ENCODE measurements around the gene GALK1. TPM values are rescaled to one million over a fixed set of nuclear protein-coding genes. Genes with fewer than 3 reads are reported as not detected.
A peak's percentile ranks its signal among the peaks of the same experiment; 100 is the strongest.

Gene GALK1
- total RNA-seq (2014; rRNA removed) (64.9 and 75.0 TPM in 2 replicates), Bru-seq, nascent RNA (percentile 47 among the genes with signal in this experiment), BruChase-seq, experiment 1, labeled RNA remaining after a 6-hour chase (percentile 45 among the genes with signal in this experiment), BruChase-seq, experiment 2, labeled RNA remaining after a 2-hour chase (percentile 44 among the genes with signal in this experiment)
- long read RNA-seq, transcript GALK1-203 (2 exons, 465 nt) = minor isoform, 6 of 64 reads
- long read RNA-seq, transcript GALK1-205 (8 exons, 1,866 nt) = major isoform, 40 of 64 reads
- long read RNA-seq, transcript GALK1-201 (9 exons, 1,445 nt) = minor isoform, 8 of 64 reads
- long read RNA-seq, partial matches to known transcripts = 4 of 64 reads
- long read RNA-seq, other reads (novel, unspliced or antisense) = 6 of 64 reads

DNA sequence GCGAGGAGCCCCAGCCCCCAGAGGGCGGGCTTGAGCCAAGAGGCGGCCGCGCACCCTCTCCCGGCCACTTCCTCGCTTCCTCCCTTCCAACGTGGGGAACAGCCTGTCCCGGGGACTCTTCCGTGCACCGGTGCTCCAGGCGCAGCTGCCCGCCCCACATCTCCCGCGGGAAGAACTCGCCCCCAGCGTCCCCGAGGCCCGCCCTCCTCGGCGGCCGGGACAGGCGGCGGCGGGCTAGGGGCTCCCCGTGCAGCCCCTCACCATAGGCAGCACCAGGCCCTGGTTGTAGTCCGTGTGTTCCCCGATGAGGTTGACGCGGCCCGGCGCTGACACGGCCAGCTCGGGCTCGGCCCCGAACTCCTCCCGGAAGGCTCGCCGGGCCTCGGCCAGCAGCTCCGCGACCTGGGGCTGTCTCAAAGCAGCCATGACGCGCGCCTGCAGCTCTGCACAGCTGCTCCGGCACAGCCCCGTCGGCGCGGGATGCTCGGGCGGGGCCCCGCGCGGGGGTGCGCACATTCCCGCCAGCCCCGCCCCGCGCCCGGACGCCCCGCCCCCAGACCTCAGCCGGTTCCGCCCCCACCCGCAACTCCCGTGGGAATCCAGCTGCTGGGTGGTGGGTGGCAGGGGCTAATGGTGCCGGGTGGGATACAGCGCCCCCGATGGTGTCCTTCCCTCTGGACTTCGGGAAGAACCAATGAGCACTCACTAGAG lies at the start of gene GALK1:
Gene GALK1 (minus strand): TSS at position 482 of the 711 bp plus-strand sequence. CDS start 56 bp downstream, at position 426.
- Histone ChIP-seq H3F3A (ENCODE audit: low read length, unreplicated experiment) (no peaks in the 10 kb centered on the region), H3K4me1 (ENCODE audit: insufficient read depth, low read length) (peaks cover 16% of the 10 kb centered on the region), H3K27ac (ENCODE audit: low read length) (peak within 1 kb of the TSS; percentile 10; the same call in 1 of the 2 replicates), H3K9me3 (ENCODE audit: low read length) (no peaks in the 10 kb centered on the region), H3K4me2 (ENCODE audit: low read length) (peak within 1 kb of the TSS; percentile 87), H3K27me3 (ENCODE audit: low read length) (no peaks in the 10 kb centered on the region), H2AFZ (ENCODE audit: low read length) (peak within 1 kb of the TSS; percentile 96), H3K9ac (ENCODE audit: low read length) (peak within 1 kb of the TSS; percentile 84), H3K79me2 (ENCODE audit: low read length) (peaks cover 5% of the 10 kb centered on the region; the same call in 1 of the 2 replicates), H4K20me1 (ENCODE audit: low read length) (no peaks in the 10 kb centered on the region), H3K36me3 (ENCODE audit: low read depth, low read length) (no peaks in the 10 kb centered on the region), H3K4me3 (ENCODE audit: low read length) (peak within 1 kb of the TSS; percentile 86), H3K9me2 (replicated peaks; ENCODE audit: low read length) (no peaks in the 10 kb centered on the region)
- CTCF ChIA-PET = interaction anchor here (0.6 to 1.3 kb wide), 8 partner anchors 15 to 132 kb away, joined by 3 to 12 read pairs (median 4); partner anchors contain the start of gene TRIM65
- POLR2A ChIA-PET (ENCODE audit: unreplicated experiment) = interaction anchor here (1.0 kb wide), 2 partner anchors 12 to 15 kb away, joined by 3 read pairs; no protein-coding TSS in a partner anchor
- TF ChIP-seq EZH2phosphoT487 (IDR thresholded peaks at IDR 0.05; ENCODE audit: borderline replicate concordance, low read length) (no peak), EZH2 (IDR thresholded peaks at IDR 0.05; ENCODE audit: low read length, unreplicated experiment) (no peak)
- TF ChIP-seq, protein P1, sequence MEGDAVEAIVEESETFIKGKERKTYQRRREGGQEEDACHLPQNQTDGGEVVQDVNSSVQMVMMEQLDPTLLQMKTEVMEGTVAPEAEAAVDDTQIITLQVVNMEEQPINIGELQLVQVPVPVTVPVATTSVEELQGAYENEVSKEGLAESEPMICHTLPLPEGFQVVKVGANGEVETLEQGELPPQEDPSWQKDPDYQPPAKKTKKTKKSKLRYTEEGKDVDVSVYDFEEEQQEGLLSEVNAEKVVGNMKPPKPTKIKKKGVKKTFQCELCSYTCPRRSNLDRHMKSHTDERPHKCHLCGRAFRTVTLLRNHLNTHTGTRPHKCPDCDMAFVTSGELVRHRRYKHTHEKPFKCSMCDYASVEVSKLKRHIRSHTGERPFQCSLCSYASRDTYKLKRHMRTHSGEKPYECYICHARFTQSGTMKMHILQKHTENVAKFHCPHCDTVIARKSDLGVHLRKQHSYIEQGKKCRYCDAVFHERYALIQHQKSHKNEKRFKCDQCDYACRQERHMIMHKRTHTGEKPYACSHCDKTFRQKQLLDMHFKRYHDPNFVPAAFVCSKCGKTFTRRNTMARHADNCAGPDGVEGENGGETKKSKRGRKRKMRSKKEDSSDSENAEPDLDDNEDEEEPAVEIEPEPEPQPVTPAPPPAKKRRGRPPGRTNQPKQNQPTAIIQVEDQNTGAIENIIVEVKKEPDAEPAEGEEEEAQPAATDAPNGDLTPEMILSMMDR (conservative IDR thresholded peaks at IDR 0.05; ENCODE audit: low read depth, low read length) = peak; percentile 86
- intact Hi-C loops (cut with micrococcal nuclease) = no loop called here
- peak; percentile 72 for DNase-seq
- peak; percentile 81 for ATAC-seq
- BruUV-seq (replicated peaks) = TSS peak; percentile 29

DNA sequence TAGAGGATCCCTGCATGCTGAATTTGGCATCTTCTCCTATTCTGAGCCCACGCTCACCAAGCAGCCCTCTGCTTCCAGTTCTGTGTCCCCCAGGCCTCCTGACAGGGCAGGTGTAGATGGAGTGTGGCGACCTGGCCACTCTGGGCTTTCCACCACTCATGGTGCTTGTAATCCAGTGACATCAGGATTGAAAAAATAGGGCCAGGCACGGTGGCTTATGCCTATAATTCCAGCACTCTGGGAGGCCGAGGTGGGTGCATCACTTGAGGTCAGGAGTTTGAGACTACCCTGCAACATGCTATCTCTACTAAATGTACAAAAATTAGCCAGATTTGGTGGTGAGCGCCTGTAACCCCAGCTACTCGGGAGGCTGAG lies 49.0 kb upstream of the GALK1 start:
- H2AFZ ChIP-seq (ENCODE audit: low read length) = no peak overlapping the region
- no peaks in the 10 kb centered on the region for H4K20me1 ChIP-seq (ENCODE audit: low read length)
- no peak overlapping the region for H3K4me3 ChIP-seq (ENCODE audit: low read length)
- no peak overlapping the region for H3K27ac ChIP-seq (ENCODE audit: low read length)
- TF ChIP-seq EZH2 (IDR thresholded peaks at IDR 0.05; ENCODE audit: low read length, unreplicated experiment) = no peak
- TF ChIP-seq, protein P1 (conservative IDR thresholded peaks at IDR 0.05; ENCODE audit: low read depth, low read length) = no peak
- no peak for TF ChIP-seq EZH2phosphoT487 (IDR thresholded peaks at IDR 0.05; ENCODE audit: borderline replicate concordance, low read length)
- no peaks in the 10 kb centered on the region for H3K9me3 ChIP-seq (ENCODE audit: low read length)
- H3K36me3 ChIP-seq (ENCODE audit: low read depth, low read length) = peaks cover 4% of the 10 kb centered on the region; the same call in 1 of the 2 replicates
- peaks cover 12% of the 10 kb centered on the region for H3K4me1 ChIP-seq (ENCODE audit: insufficient read depth, low read length)
- ATAC-seq = no peak
- ChIA-PET CTCF (no interaction called here), POLR2A (ENCODE audit: unreplicated experiment) (no interaction called here)
- H3K4me2 ChIP-seq (ENCODE audit: low read length) = no peak overlapping the region
- no TSS peak for BruUV-seq (replicated peaks)
- H3K27me3 ChIP-seq (ENCODE audit: low read length) = no peaks in the 10 kb centered on the region
- no peaks in the 10 kb centered on the region for H3K9me2 ChIP-seq (replicated peaks; ENCODE audit: low read length)
- H3F3A ChIP-seq (ENCODE audit: low read length, unreplicated experiment) = no peaks in the 10 kb centered on the region
- H3K79me2 ChIP-seq (ENCODE audit: low read length) = no peaks in the 10 kb centered on the region
- no peak overlapping the region for H3K9ac ChIP-seq (ENCODE audit: low read length)
- intact Hi-C loops (cut with micrococcal nuclease) = loop anchor here (2.0 kb wide), 1 partner anchor 27 kb away; no protein-coding TSS in a partner anchor
- DNase-seq = no peak

Data from PC-3 (cell line).